Measurements from ENCODE around the gene ALG12.

DNA sequence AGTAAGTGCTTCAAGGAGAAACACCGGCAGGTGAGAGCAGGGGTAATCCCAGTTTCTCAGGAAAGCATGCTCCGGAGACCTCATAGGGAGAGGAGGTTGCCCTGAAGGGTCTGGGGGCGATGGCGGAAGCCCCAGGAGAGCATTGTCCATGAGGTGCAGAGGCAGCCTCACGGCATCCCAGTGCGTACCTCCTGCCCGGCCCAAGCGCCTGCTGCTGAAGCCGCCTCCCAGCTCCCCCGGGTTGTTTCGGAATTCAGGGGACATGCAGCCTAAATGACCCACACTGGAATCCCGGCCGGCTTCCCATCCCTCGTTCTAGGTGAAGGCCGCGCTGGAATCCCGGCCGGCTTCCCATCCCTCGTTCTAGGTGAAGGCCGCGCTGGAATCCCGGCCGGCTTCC is 61.9 kb downstream of the ALG12 start:
- TF ChIP-seq POLR2A (IDR thresholded peaks at IDR 0.05; ENCODE audit: low read depth, low read length) (no peak), POLR2AphosphoS5 (IDR thresholded peaks at IDR 0.05; ENCODE audit: low read depth, low read length) (no peak), TAF1 (IDR thresholded peaks at IDR 0.05; ENCODE audit: low read depth, low read length) (no peak), SPI1 (IDR thresholded peaks at IDR 0.05; ENCODE audit: low read depth, low read length) (no peak), POU2F2 (IDR thresholded peaks at IDR 0.05; ENCODE audit: low read depth, low read length) (no peak), PAX5 (IDR thresholded peaks at IDR 0.05; ENCODE audit: insufficient read depth, low read length, severe bottlenecking) (no peak)
